ENCODE results near the gene PRSS38.

DNA sequence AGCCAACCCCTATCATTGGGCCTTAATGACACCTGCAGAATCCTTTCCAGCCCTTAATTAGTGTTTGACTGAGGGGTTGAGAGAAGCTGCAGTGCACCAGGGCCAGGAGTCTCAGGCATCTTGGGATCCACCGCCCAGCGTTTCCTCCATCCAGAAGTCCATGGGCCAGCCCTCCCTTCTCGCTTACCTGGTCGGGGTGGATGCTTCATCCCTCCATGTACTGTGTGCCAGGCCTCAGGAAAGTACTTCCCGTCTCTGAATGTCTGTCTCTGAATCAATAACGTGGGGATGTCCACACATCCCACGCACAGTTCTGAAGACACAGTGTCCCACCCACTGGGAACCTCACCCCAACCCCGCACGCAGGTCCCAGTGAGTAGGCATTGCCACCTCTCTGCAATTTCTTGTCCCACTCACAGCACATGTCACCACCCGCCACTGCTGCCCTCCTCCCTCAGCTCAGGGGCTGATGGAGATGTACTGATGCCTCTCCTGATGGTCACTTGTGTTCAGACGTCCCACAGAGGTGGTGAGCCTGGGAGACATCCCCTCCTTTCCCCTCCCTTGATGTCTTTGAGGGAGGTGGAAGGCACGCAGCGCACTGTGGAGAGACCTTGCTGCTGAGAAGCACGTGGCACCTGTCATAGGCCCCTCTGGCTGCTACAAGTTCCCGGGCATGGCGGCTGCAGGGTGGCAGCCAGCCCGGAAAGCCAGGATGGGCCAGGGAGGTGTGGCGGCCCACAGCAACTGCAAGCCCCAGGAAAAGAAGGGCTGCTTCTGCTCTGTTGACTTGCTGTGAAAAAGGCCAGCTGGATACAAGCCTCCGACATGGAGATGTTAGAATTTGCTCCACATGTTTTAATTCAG, 29.4 kb upstream of the PRSS38 start:
- TF ChIP-seq, protein P1, sequence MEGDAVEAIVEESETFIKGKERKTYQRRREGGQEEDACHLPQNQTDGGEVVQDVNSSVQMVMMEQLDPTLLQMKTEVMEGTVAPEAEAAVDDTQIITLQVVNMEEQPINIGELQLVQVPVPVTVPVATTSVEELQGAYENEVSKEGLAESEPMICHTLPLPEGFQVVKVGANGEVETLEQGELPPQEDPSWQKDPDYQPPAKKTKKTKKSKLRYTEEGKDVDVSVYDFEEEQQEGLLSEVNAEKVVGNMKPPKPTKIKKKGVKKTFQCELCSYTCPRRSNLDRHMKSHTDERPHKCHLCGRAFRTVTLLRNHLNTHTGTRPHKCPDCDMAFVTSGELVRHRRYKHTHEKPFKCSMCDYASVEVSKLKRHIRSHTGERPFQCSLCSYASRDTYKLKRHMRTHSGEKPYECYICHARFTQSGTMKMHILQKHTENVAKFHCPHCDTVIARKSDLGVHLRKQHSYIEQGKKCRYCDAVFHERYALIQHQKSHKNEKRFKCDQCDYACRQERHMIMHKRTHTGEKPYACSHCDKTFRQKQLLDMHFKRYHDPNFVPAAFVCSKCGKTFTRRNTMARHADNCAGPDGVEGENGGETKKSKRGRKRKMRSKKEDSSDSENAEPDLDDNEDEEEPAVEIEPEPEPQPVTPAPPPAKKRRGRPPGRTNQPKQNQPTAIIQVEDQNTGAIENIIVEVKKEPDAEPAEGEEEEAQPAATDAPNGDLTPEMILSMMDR (conservative IDR thresholded peaks at IDR 0.05) = no peak
- TF ChIP-seq EZH2 (IDR thresholded peaks at IDR 0.05; ENCODE audit: low read depth) = no peak
